Glutamatergic neuron (in vitro differentiated cells): Measurements from ENCODE around the gene GPR107. TPM values are rescaled to one million over a fixed set of nuclear protein-coding genes. Genes with fewer than 3 reads are reported as not detected.

Source experiments
- DNase-seq: peaks from one replicate; pipeline ENCODE4 v3.0.0; 2022
- H3K27ac Mint-ChIP-seq: one replicate; pipeline ENCODE4 v1.8.0; 2020; ENCODE audit warnings: mild to moderate bottlenecking, mixed read lengths, inconsistent platforms; ENCODE audit not compliant: unreplicated experiment
- H3K27me3 Mint-ChIP-seq: one replicate; pipeline ENCODE4 v1.8.0; 2020; ENCODE audit warnings: mild to moderate bottlenecking, moderate library complexity, mixed read lengths, inconsistent platforms; ENCODE audit not compliant: unreplicated experiment
- H3K36me3 Mint-ChIP-seq: one replicate; pipeline ENCODE4 v1.8.0; 2020; ENCODE audit warnings: mild to moderate bottlenecking, mixed read lengths, inconsistent platforms; ENCODE audit not compliant: unreplicated experiment
- H3K4me1 Mint-ChIP-seq: one replicate; pipeline ENCODE4 v1.8.0; 2020; ENCODE audit warnings: mild to moderate bottlenecking, low read depth, mixed read lengths, inconsistent platforms; ENCODE audit not compliant: unreplicated experiment
- H3K4me3 Mint-ChIP-seq: one replicate; pipeline ENCODE4 v1.8.0; 2020; ENCODE audit warnings: mild to moderate bottlenecking, mixed read lengths, inconsistent platforms; ENCODE audit not compliant: unreplicated experiment
- H3K9me3 Mint-ChIP-seq: one replicate; pipeline ENCODE4 v1.8.0; 2020; ENCODE audit warnings: mild to moderate bottlenecking, moderate library complexity, mixed read lengths, inconsistent platforms; ENCODE audit not compliant: unreplicated experiment
- CTCF ChIP-seq: fragments of 200-600 bp; sonication (generic); IDR thresholded peaks from one replicate; pipeline ENCODE4 v1.5.0; 2021; ENCODE audit not compliant: partially characterized antibody, unreplicated experiment
- total RNA-seq: library from RNA; stranded (reverse); fragmentation: NEBNext Ultra II Directional; extraction: Animal tissue kit (Norgen Biotek cat#: 25700); gene quantifications from one replicate; pipeline ENCODE4 v1.2.1, GENCODE V29; 2021; ENCODE audit not compliant: unreplicated experiment

The GPR107 gene
- total RNA-seq, 1 donor from 2014 or later = 48.2 TPM

GRCh38 chr9:130062750-130063149 is 9.0 kb downstream of the GPR107 start:
- H3K9me3 Mint-ChIP-seq = peaks cover 7% of the 10 kb centered on the region
- no peaks in the 10 kb centered on the region for H3K27me3 Mint-ChIP-seq
- no peak for TF ChIP-seq CTCF
- H3K4me1 Mint-ChIP-seq = no peaks in the 10 kb centered on the region
- no peak for DNase-seq
- H3K4me3 Mint-ChIP-seq = no peak overlapping the region
- no peaks in the 10 kb centered on the region for H3K36me3 Mint-ChIP-seq
- no peak overlapping the region for H3K27ac Mint-ChIP-seq

- no peak for TF ChIP-seq CTCF
- no peaks in the 10 kb centered on the region for H3K27me3 Mint-ChIP-seq
- H3K4me1 Mint-ChIP-seq = no peaks in the 10 kb centered on the region
- no peak overlapping the region for H3K4me3 Mint-ChIP-seq
- peaks cover 5% of the 10 kb centered on the region for H3K9me3 Mint-ChIP-seq
- no peaks in the 10 kb centered on the region for H3K36me3 Mint-ChIP-seq
- DNase-seq = no peak
- no peak overlapping the region for H3K27ac Mint-ChIP-seq
These were observed 10.9 kb downstream of the GPR107 start for GRCh38 chr9:130064621-130065020.

- TF ChIP-seq CTCF = no peak
- Mint-ChIP-seq H3K27me3 (peaks cover 2% of the 10 kb centered on the region), H3K27ac (no peak overlapping the region), H3K36me3 (no peaks in the 10 kb centered on the region), H3K9me3 (peaks cover 3% of the 10 kb centered on the region), H3K4me1 (peaks cover 8% of the 10 kb centered on the region), H3K4me3 (no peak overlapping the region)
- no peak for DNase-seq
These were observed 15.3 kb downstream of the GPR107 start for GRCh38 chr9:130069048-130069447.

GRCh38 chr9:130072515-130073235 is 19.0 kb downstream of the GPR107 start:
- TF ChIP-seq CTCF = no peak
- Mint-ChIP-seq H3K36me3 (peaks cover 6% of the 10 kb centered on the region), H3K4me3 (no peak overlapping the region), H3K9me3 (peaks cover 2% of the 10 kb centered on the region), H3K27ac (peak overlapping the region; percentile 11), H3K27me3 (peaks cover 4% of the 10 kb centered on the region), H3K4me1 (peaks cover 8% of the 10 kb centered on the region)
- no peak for DNase-seq

GRCh38 chr9:130073373-130073772 is 19.7 kb downstream of the GPR107 start:
- Mint-ChIP-seq H3K9me3 (peaks cover 2% of the 10 kb centered on the region), H3K27ac (no peak overlapping the region), H3K27me3 (peaks cover 4% of the 10 kb centered on the region), H3K36me3 (peaks cover 6% of the 10 kb centered on the region), H3K4me1 (peaks cover 8% of the 10 kb centered on the region), H3K4me3 (no peak overlapping the region)
- no peak for DNase-seq
- no peak for TF ChIP-seq CTCF
